GM18505 (cell line): ENCODE results near the gene DOCK3.
"Not testable (repeated sequence)": the region's sequence is repeated elsewhere in the genome, so short reads cannot be mapped to it uniquely, and the experiment has no call there.

Experiments used
- ATAC-seq: cut with Tn5 transposase; IDR thresholded peaks from one replicate; pipeline ENCODE4 v1.9.1; 2021; ENCODE audit not compliant: unreplicated experiment
- POLR2A ChIP-seq: IDR thresholded peaks from 4 replicates; pipeline ENCODE4 v1.6.1; 2011; ENCODE audit warnings: borderline replicate concordance; ENCODE audit not compliant: insufficient read depth, insufficient read length; ENCODE audit errors: extremely low read depth

DOCK3 gene

GRCh38 chr3:50811893-50812292 lies 137.2 kb downstream of the DOCK3 start:
- ATAC-seq: no peak
- no peak for TF ChIP-seq POLR2A

DNA sequence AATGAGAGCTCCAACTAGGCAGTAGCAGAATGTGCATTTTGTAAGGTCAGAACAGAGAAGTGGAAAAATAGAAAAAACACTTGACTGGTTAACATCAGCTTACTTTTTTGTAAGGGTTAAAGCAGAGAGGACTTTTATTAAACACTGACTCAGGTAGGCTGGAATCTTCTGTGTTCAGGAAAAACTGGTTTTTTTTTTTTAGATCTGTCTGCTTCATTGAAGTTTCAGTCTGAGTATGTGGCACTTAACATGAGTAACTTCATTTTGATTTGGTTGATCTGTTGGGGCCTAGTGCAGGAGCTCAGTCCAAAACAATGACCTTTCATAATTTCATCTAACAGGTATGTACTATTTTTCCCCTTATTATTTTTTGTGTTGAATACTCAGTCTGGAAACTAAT lies 141.1 kb downstream of the DOCK3 start:
- ATAC-seq: no peak
- no peak for TF ChIP-seq POLR2A

DNA sequence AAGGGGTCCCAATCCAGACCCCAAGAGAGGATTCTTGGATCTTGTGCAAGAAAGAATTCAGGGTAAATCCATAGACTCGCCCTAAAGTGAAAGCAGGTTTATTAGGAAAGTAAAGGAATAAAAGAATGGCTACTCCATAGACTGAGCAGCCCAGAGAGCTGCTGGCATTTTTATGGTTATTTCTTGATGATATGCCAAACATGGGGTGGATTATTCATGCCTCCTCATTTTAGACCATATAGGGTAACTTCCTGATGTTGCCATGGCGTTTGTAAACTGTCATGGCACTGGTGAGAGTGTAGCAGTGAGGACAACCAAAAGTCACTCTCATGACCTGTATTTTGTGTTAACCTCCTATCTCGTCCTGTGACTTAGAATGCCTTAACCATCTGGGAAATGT lies 142.2 kb downstream of the DOCK3 start:
- no peak for TF ChIP-seq POLR2A
- no peak for ATAC-seq

- ATAC-seq: no peak
- no peak for TF ChIP-seq POLR2A
Measured at GRCh38 chr3:50817756-50818529, 143.2 kb downstream of the DOCK3 start.

DNA sequence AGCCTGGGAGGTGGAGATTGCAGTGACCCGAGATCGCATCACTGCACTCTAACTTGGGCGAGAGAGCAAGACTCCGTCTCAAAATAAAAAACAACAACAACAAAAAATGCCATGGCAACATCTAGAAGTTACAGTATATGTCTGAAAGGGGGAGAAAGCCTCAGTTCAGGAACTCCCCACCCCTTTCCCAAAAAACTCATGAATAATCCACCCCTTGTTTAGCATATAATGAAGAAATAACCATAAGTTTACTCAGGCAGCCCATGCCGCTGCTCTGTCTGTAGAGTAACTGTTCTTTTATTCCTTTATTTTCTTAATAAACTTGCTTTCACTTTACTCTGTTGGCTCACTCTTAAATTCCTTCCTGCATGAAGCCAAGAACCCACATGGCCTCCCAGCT lies 145.2 kb downstream of the DOCK3 start:
- no peak for TF ChIP-seq POLR2A
- ATAC-seq: no peak

GRCh38 chr3:50825841-50826240 lies 151.1 kb downstream of the DOCK3 start:
- no peak for ATAC-seq
- no peak for TF ChIP-seq POLR2A

- TF ChIP-seq POLR2A: no peak
- no peak for ATAC-seq
Measured at GRCh38 chr3:50830451-50830850, 155.7 kb downstream of the DOCK3 start.

GRCh38 chr3:50831009-50831408 lies 156.3 kb downstream of the DOCK3 start:
- ATAC-seq: not testable (repeated sequence)

- TF ChIP-seq POLR2A: no peak
- ATAC-seq: no peak
Measured at GRCh38 chr3:50840983-50841489, 166.3 kb downstream of the DOCK3 start.

GRCh38 chr3:50848308-50848707 lies 173.6 kb downstream of the DOCK3 start:
- no peak for TF ChIP-seq POLR2A
- ATAC-seq: no peak

DNA sequence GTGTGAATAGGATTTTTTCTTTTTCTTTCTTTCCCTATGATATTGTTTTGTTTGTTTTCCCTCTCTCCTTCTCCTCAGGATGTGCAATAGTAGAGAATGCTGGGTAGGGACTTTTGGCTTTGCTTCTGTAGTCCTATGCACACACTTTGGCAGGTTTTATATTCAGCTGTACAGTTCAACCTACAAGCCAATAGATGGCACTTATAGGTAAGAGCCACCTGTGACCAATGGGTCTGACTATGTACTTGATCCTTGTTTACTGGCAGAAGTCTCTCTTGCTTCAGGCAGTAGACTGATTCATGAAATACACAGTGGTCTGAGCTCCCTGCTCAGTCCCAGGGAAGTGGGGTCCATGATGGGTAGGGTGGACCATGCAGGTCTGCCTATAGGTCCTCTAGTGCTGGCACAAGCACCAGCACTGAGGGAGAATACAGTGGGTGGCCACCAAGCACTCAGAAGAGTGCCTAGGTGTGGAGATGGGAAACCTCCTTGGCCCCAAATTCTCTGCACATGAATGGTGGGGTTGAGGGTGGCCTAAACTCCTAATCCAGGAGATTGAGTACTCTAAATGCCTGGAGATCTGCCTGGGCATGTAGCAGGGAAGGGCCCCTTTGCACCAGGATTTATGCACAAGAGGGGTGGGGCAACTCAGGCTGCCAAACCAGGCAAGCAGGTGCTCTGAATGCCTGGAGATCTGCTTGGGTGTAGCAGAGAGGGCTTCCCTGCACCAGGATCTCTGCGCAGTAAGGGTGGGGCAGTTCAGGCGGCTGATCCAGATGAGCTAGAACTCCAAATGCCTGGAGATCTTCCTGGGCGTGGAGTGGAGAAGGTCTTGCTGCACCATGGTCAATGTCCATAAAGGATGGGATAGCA lies 176.1 kb downstream of the DOCK3 start:
- ATAC-seq: no peak
- TF ChIP-seq POLR2A: no peak

DNA sequence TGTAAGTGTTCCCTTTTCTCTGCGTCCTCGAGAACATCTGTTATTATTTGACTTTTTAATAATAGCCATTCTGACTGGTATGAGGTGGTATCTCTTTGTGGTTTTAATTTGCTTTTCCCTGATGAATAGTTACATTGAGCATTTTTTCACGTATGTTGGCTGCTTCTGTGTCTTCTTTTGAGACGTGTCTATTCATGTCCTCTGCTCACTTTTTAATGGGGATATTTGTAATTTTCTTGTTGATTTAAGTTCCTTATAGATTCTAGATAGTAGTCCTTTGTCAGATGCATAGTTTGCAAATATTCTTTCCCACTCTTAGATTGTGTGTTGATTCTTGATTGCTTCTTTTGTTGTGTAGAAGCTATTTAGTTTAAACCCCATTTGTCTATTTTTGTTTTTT lies 179.2 kb downstream of the DOCK3 start:
- no peak for TF ChIP-seq POLR2A
- no peak for ATAC-seq

DNA sequence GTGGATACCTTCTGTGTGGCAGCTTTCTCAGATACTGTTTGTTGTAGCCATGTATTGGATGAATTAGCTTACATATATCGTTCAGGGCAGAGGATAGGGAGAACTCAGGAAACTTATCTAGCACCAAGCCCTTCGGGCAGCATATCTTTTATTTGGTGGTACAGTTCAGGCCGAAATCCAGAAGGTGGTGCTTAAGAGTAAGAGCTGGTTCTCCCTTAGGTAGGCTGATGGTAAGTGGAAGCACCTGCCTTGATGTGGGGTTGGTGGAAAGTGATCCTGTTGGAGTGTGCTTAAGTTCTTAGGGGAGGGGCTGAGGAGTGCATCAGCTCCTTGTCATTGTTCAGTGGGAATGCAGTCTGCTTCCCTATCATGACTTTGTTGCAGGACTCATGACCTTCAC lies 187.5 kb downstream of the DOCK3 start:
- no peak for TF ChIP-seq POLR2A
- ATAC-seq: no peak
